Progenitor cell of endocrine pancreas (in vitro differentiated cells): Measurements from ENCODE around the gene ITGB1. TPM values are rescaled to one million over a fixed set of nuclear protein-coding genes. Genes with fewer than 3 reads are reported as not detected.
A peak's percentile ranks its signal among the peaks of the same experiment; 100 is the strongest.
"Not testable (repeated sequence)": the region's sequence is repeated elsewhere in the genome, so short reads cannot be mapped to it uniquely, and the experiment has no call there.

Source experiments
- DNase-seq: peaks from one replicate; pipeline ENCODE4 v3.0.0; 2021; ENCODE audit warnings: low spot score; ENCODE audit not compliant: unreplicated experiment
- H3K27ac Mint-ChIP-seq: 2 replicates; pipeline ENCODE4 v1.8.0; 2021; ENCODE audit warnings: mild to moderate bottlenecking, moderate library complexity, mixed read lengths
- H3K27me3 Mint-ChIP-seq: 2 replicates; pipeline ENCODE4 v1.8.0; 2021; ENCODE audit warnings: mixed read lengths
- H3K36me3 Mint-ChIP-seq: 2 replicates; pipeline ENCODE4 v1.8.0; 2022; ENCODE audit warnings: mixed read lengths; ENCODE audit not compliant: insufficient read depth
- H3K4me1 Mint-ChIP-seq: 2 replicates; pipeline ENCODE4 v1.8.0; 2021; ENCODE audit warnings: low read depth, mixed read lengths
- H3K4me3 Mint-ChIP-seq: 2 replicates; pipeline ENCODE4 v1.8.0; 2021; ENCODE audit warnings: low read depth, mild to moderate bottlenecking, moderate library complexity, mixed read lengths
- H3K9me3 Mint-ChIP-seq: 2 replicates; pipeline ENCODE4 v1.8.0; 2021; ENCODE audit warnings: low read depth, mixed read lengths
- total RNA-seq: library from RNA; stranded (reverse); gene quantifications from 2 replicates; pipeline ENCODE4 v1.2.1, GENCODE V29; 2021
- TF ChIP-seq, protein P1 (sequence below): fragments of 200-600 bp; sonication (generic); IDR thresholded peaks from one replicate; pipeline ENCODE4 v1.5.0; 2021; ENCODE audit warnings: antibody characterized with exemption, mild to moderate bottlenecking; ENCODE audit not compliant: unreplicated experiment

ITGB1 gene
- total RNA-seq, 1 donor from 2014 or later, result 382 TPM

DNA sequence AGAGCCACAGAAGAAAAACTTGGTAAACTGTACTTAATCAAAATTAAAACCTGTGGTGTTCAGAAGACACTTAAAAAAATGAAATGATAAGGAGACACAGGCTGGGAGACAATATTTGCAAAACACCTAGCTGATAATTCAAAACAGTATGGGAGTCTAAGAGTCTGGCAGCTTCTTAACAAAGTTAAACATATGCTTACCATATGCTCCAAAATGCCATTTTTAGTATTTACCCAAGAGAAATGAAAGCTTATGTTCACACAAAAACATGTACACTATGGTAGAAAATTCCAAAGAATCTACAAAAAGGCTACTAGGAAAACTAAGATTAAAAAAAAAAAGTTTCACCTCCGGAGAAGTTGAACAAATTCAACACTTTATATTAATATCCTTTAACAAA is 48.6 kb downstream of the ITGB1 start:
- peak overlapping the region; percentile 74 for H3K27ac Mint-ChIP-seq
- TF ChIP-seq, protein P1, sequence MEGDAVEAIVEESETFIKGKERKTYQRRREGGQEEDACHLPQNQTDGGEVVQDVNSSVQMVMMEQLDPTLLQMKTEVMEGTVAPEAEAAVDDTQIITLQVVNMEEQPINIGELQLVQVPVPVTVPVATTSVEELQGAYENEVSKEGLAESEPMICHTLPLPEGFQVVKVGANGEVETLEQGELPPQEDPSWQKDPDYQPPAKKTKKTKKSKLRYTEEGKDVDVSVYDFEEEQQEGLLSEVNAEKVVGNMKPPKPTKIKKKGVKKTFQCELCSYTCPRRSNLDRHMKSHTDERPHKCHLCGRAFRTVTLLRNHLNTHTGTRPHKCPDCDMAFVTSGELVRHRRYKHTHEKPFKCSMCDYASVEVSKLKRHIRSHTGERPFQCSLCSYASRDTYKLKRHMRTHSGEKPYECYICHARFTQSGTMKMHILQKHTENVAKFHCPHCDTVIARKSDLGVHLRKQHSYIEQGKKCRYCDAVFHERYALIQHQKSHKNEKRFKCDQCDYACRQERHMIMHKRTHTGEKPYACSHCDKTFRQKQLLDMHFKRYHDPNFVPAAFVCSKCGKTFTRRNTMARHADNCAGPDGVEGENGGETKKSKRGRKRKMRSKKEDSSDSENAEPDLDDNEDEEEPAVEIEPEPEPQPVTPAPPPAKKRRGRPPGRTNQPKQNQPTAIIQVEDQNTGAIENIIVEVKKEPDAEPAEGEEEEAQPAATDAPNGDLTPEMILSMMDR, result no peak
- no peaks in the 10 kb centered on the region for H3K27me3 Mint-ChIP-seq
- no peak overlapping the region for H3K4me3 Mint-ChIP-seq
- H3K36me3 Mint-ChIP-seq, result peaks cover 40% of the 10 kb centered on the region
- H3K9me3 Mint-ChIP-seq, result no peaks in the 10 kb centered on the region
- DNase-seq, result no peak
- H3K4me1 Mint-ChIP-seq, result no peaks in the 10 kb centered on the region

DNA sequence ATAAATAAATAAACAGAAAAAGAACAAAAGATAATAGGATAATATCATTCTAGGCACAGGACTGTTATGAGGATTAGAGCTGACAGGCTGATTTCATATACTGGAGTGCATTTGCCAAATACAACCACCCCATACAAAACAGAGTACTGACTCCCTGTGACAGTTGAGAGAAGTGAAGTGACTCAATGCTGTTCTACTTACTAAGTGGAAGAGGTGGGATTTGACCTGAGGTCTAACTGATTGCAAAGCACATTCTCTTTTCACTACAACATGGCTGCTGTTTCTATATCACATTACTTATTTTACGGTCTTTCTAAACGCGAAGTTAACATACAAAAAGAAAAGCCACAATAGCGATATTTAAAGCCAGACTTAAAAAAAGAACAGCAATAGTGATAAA is 51.4 kb downstream of the ITGB1 start:
- Mint-ChIP-seq H3K4me1 (no peaks in the 10 kb centered on the region), H3K4me3 (no peak overlapping the region), H3K9me3 (no peaks in the 10 kb centered on the region), H3K27ac (peak overlapping the region; percentile 20), H3K36me3 (peaks cover 24% of the 10 kb centered on the region), H3K27me3 (no peaks in the 10 kb centered on the region)
- TF ChIP-seq, protein P1, result no peak
- DNase-seq, result no peak

DNA sequence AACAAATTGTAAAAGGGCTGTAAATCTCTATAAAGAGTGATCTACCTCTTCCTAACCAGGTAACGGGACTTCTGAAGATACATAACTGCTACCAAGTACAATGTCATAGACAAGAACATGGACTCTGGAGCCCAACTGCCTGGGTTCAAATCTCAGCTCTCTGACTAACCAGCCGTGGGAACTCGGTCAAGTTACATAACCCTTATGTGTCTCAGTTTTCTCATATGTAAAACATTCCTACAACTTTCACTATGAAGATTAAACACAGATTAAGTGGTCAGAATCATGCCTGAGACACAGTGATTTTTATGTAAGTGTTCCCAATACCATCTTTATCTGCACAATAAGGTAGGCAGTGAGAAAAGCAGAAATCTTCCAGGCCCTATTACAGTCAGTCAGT is 52.6 kb downstream of the ITGB1 start:
- Mint-ChIP-seq H3K9me3 (no peaks in the 10 kb centered on the region), H3K4me1 (no peaks in the 10 kb centered on the region), H3K27me3 (no peaks in the 10 kb centered on the region), H3K27ac (peak overlapping the region; percentile 50), H3K4me3 (no peak overlapping the region), H3K36me3 (peaks cover 20% of the 10 kb centered on the region)
- TF ChIP-seq, protein P1, result no peak
- DNase-seq, result no peak

DNA sequence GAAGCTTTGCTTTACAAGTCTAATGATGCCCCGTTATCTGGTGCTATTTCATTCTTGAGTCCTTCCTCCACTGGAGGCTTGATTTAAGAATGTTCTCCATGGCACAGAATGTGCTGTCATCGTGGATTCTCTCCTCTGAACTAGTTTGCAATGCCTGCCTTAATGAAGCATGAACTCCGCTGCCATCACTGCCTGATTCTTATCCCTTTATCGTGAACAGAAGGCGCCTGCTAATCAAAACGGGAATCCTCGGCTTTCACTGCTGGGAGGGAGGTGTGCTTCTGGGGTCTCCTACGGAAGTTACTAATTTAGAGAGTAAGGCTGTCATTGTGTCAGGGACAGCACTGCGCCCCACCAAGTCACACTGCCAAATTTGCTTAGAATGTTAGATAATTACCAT is 56.2 kb downstream of the ITGB1 start:
- DNase-seq, result no peak
- TF ChIP-seq, protein P1, result no peak
- Mint-ChIP-seq H3K27ac (no peak overlapping the region), H3K27me3 (no peaks in the 10 kb centered on the region), H3K4me1 (no peaks in the 10 kb centered on the region), H3K36me3 (peaks cover 22% of the 10 kb centered on the region), H3K4me3 (no peak overlapping the region), H3K9me3 (no peaks in the 10 kb centered on the region)

DNA sequence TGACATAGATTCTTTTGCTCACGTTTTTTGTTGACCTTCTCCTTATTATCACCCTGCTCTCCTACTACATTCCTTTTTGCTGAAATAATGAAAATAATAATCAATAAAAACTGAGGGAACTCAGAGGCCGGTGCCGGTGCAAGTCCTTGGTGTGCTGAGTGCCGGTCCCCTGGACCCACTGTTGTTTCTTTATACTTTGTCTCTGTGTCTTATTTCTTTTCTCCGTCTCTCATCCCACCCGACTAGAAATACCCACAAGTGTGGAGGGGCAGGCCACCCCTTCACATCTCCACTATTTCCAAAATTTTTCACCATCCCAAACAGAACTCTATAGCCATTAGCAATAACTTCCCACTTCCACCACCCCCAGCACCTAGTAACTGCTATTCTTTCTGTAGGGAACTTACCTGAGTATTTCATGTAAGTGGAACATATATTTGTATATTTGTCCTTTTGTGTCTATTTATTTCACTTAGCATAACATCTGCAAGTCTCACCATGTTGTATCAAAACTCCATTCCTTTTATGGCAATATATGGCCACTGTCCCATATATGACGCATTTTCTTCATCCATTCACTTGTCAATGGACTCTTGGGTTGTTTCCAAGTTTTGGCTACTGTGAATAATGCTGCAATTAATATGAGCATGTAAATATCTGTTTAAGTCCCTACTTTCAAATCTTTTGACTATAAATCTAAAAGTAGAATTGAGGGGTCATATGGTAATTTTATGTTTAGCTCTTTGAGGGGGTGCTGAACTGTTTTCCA is 62.6 kb downstream of the ITGB1 start:
- H3K4me1 Mint-ChIP-seq, DNase-seq, H3K27me3 Mint-ChIP-seq, H3K27ac Mint-ChIP-seq, H3K9me3 Mint-ChIP-seq, H3K4me3 Mint-ChIP-seq: not testable (repeated sequence)
- H3K36me3 Mint-ChIP-seq, result peaks cover 31% of the 10 kb centered on the region
